ENCODE measurements around the gene CIITA. TPM values are rescaled to one million over a fixed set of nuclear protein-coding genes. Genes with fewer than 3 reads are reported as not detected.
"Not testable (repeated sequence)": the region's sequence is repeated elsewhere in the genome, so short reads cannot be mapped to it uniquely, and the experiment has no call there.

CIITA gene
- polyA plus RNA-seq, 3 donors, result 2.9 to 12.1 (median 7.6) TPM

DNA sequence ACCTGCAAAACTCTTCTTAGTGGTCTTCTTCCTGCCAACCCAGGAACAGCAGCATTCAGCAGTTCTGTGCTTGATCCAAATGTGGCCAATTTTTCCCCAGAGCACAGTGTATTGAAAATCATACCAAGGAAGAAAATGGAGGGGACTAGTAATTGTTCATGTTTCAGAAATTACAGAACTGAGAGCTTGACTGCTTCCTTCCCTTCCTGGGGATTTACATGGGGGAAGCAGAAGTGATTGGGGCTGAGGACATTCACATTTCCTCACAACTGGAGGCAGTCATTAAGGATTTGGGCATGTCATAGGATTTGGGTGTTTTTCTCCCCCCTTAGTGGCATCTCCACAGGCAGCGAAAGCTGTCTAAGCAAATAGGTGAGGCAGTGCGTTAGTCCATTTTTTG is 19.7 kb downstream of the CIITA start:
- 88 to 95% (median 92%) methylated on average over 2 of the region's 2 CpGs for WGBS, 3 donors
- H3K27ac ChIP-seq (ENCODE audit: low read depth, low read length), result no peak overlapping the region

GRCh38 chr16:10897134-10897533 is 20.1 kb downstream of the CIITA start:
- H3K27ac ChIP-seq (ENCODE audit: low read depth, low read length), result no peak overlapping the region
- 63 to 70% (median 64%) methylated on average over 5 of the region's 5 CpGs for WGBS, 3 donors

- WGBS, 3 donors, result 92 to 100% (median 98%) methylated on average over 1 of the region's 1 CpG
- no peak overlapping the region for H3K27ac ChIP-seq (ENCODE audit: low read depth, low read length)
These were observed 26.0 kb downstream of the CIITA start for GRCh38 chr16:10902999-10903398.

DNA sequence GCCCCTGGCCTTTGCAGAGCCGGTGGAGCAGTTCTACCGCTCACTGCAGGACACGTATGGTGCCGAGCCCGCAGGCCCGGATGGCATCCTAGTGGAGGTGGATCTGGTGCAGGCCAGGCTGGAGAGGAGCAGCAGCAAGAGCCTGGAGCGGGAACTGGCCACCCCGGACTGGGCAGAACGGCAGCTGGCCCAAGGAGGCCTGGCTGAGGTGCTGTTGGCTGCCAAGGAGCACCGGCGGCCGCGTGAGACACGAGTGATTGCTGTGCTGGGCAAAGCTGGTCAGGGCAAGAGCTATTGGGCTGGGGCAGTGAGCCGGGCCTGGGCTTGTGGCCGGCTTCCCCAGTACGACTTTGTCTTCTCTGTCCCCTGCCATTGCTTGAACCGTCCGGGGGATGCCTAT is 29.5 kb downstream of the CIITA start:
- WGBS, 3 donors, result 92 to 95% (median 92%) methylated on average over 18 to 19 of the region's 19 CpGs
- no peak overlapping the region for H3K27ac ChIP-seq (ENCODE audit: low read depth, low read length)

DNA sequence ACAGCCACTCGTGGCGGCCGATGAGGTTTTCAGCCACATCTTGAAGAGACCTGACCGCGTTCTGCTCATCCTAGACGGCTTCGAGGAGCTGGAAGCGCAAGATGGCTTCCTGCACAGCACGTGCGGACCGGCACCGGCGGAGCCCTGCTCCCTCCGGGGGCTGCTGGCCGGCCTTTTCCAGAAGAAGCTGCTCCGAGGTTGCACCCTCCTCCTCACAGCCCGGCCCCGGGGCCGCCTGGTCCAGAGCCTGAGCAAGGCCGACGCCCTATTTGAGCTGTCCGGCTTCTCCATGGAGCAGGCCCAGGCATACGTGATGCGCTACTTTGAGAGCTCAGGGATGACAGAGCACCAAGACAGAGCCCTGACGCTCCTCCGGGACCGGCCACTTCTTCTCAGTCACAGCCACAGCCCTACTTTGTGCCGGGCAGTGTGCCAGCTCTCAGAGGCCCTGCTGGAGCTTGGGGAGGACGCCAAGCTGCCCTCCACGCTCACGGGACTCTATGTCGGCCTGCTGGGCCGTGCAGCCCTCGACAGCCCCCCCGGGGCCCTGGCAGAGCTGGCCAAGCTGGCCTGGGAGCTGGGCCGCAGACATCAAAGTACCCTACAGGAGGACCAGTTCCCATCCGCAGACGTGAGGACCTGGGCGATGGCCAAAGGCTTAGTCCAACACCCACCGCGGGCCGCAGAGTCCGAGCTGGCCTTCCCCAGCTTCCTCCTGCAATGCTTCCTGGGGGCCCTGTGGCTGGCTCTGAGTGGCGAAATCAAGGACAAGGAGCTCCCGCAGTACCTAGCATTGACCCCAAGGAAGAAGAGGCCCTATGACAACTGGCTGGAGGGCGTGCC is 30.1 kb downstream of the CIITA start:
- H3K27ac ChIP-seq (ENCODE audit: low read depth, low read length), result no peak overlapping the region
- WGBS, 3 donors, result 77 to 87% (median 79%) methylated on average over 45 to 46 of the region's 46 CpGs

DNA sequence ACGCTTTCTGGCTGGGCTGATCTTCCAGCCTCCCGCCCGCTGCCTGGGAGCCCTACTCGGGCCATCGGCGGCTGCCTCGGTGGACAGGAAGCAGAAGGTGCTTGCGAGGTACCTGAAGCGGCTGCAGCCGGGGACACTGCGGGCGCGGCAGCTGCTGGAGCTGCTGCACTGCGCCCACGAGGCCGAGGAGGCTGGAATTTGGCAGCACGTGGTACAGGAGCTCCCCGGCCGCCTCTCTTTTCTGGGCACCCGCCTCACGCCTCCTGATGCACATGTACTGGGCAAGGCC is 30.7 kb downstream of the CIITA start:
- no peak overlapping the region for H3K27ac ChIP-seq (ENCODE audit: low read depth, low read length)
- WGBS, 3 donors, result 90 to 95% (median 92%) methylated on average over 21 of the region's 21 CpGs

- H3K27ac ChIP-seq (ENCODE audit: low read depth, low read length), result no peak overlapping the region
These were observed 34.3 kb downstream of the CIITA start for GRCh38 chr16:10911267-10911666.

- H3K27ac ChIP-seq (ENCODE audit: low read depth, low read length), result no peak overlapping the region
- 63 to 68% (median 65%) methylated on average over 3 of the region's 3 CpGs for WGBS, 3 donors
These were observed 39.5 kb downstream of the CIITA start for GRCh38 chr16:10916534-10916933.

DNA sequence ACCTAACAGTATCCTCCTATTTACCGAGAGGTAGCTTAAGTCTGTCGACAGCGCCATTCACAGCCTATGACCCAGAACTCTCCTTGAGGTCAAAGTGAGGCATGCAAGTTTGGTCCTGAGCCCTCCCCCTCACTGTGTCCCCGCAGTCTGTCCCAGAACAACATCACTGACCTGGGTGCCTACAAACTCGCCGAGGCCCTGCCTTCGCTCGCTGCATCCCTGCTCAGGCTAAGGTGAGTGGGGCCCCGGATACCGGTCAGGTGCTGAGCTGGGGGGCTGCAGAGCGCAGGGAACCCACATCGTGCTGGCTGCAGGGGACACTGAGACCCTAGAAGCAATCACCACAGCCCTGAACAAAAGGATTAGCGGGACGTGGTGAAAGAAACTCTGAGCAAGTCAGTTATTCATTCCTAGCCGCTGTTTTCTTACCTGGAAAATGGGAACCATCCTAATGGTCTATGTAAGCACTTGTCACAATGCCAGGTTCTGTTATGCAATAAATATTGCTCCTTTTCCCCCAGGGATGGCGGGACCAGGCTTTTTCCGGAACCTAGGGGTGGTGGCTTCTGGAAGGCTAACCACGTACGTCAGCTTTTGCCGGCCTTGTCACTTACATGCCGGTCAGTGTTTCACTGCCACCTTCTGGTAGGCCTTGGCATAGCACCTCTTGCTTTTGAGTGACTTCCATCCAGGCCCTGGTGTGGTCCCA is 41.4 kb downstream of the CIITA start:
- 39 to 55% (median 54%) methylated on average over 21 of the region's 21 CpGs for WGBS, 3 donors
- no peak overlapping the region for H3K27ac ChIP-seq (ENCODE audit: low read depth, low read length)

GRCh38 chr16:10919003-10919351 is 42.0 kb downstream of the CIITA start:
- 49 to 65% (median 57%) methylated on average over 7 of the region's 7 CpGs for WGBS, 3 donors
- H3K27ac ChIP-seq (ENCODE audit: low read depth, low read length), result no peak overlapping the region

GRCh38 chr16:10920726-10921427 is 43.9 kb downstream of the CIITA start:
- no peak overlapping the region for H3K27ac ChIP-seq (ENCODE audit: low read depth, low read length)
- WGBS, 3 donors, result 65 to 84% (median 79%) methylated on average over 15 of the region's 15 CpGs

- WGBS, 3 donors, result 58 to 91% (median 61%) methylated on average over 10 of the region's 10 CpGs
- no peak overlapping the region for H3K27ac ChIP-seq (ENCODE audit: low read depth, low read length)
These were observed 44.7 kb downstream of the CIITA start for GRCh38 chr16:10921536-10922327.

DNA sequence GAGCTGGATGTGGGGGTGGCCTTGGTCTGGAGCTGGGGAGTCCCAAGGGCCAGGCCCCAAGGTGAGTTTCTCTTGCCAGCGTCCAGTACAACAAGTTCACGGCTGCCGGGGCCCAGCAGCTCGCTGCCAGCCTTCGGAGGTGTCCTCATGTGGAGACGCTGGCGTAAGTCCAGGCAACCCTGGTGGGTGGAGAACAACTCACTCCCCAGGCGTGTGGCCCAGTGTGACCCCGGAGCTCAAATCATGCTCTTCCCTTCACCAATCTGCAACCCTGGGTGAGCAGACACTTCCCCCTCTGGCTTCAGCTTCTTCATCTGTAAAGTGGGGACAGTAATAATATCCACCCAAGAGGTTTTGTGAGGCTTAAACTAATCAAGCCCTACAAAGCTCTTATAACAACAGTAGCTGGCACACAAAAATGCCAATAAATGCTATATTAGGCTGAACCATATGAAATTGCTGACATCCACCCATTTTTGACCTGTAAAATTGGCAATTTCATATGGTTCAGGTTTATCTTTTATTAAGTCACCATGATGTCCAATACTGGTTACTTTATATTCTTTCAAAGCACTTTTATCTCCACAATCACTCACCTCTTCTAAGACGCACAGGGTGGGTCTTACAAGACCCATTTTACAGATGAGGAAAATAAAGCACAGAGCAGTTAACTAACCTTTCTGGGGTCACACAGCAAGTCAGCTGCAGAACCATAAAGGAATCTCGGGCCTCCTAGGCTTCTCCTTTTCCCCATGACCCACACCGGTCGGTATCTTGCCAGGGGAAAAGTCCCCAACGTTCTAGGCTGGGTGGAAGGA is 45.5 kb downstream of the CIITA start:
- 67 to 71% (median 69%) methylated on average over 14 of the region's 14 CpGs for WGBS, 3 donors
- no peak overlapping the region for H3K27ac ChIP-seq (ENCODE audit: low read depth, low read length)

DNA sequence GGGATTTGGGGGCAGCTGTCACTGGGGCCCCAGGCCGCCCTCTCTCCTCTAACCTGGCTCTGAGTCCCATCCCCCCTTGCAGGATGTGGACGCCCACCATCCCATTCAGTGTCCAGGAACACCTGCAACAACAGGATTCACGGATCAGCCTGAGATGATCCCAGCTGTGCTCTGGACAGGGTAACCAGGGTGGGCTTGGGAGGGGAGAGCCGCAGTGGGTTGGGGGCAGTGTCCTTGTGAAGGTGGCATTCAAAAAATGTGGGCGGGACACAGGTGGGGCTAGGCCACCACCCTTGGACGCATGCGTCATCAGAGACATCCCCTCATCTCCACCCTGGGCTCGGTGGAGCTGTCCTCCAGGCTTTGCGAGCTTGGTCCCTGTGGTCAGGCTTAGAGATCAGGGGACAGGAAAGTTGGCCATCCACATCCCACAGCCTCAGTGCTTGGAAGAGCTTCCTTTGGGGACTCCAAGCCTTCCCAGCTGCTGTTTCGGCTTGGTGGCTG is 46.2 kb downstream of the CIITA start:
- WGBS, 3 donors, result 77 to 93% (median 92%) methylated on average over 10 of the region's 10 CpGs

GRCh38 chr16:10923650-10924214 is 46.7 kb downstream of the CIITA start:
- 57 to 91% (median 70%) methylated on average over 14 of the region's 14 CpGs for WGBS, 3 donors
- no peak overlapping the region for H3K27ac ChIP-seq (ENCODE audit: low read depth, low read length)

More for the DNA sequence above, 46.2 kb downstream of the CIITA start:
- H3K27ac ChIP-seq (ENCODE audit: low read depth, low read length), result no peak overlapping the region

- 95 to 100% (median 98%) methylated on average over 3 of the region's 3 CpGs for WGBS, 3 donors
- not testable (repeated sequence) for H3K27ac ChIP-seq (ENCODE audit: low read depth, low read length)
These were observed 48.3 kb downstream of the CIITA start for GRCh38 chr16:10925285-10925684.

DNA sequence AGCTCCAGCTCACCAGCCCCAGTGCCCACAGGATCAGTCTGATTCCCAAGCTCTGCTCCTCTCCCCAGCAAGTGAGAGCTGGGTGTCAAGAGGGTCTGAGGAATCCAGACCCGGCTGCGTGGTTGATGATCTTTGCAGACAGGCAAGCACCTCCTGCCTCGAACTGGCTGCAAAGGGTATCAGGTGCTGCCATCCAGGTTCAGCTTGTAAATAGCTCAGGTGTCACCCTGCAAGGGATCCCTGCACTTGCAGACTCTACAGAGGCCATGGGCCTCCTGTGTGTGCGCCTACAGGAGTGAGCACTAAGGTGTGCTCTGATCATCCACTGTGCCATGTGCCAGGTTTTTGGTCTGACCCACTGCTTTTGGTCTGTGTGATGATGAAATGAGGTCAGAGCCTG is 49.1 kb downstream of the CIITA start:
- no peak overlapping the region for H3K27ac ChIP-seq (ENCODE audit: low read depth, low read length)
- 62 to 83% (median 81%) methylated on average over 4 of the region's 4 CpGs for WGBS, 3 donors
